ENCODE measurements around the gene FOXF1. TPM values are rescaled to one million over a fixed set of nuclear protein-coding genes. Genes with fewer than 3 reads are reported as not detected.

FOXF1 gene
- total and polyA plus RNA-seq, 2 of the 13 experiments (the other 11 are each of a cell fraction or from before 2014, with no cell fraction given), result not detected

- CTCF ChIA-PET (ENCODE audit: low intra/inter-chr PET ratio, low total read pairs), result no interaction called here
- in situ Hi-C loops (cut with HindIII; ENCODE audit: extremely low pct_ligation_motif_present, low pct_unique_long_range_greater_than_20kb), result no loop called here
- intact Hi-C loops (cut with micrococcal nuclease; ENCODE audit: unreplicated experiment), result no loop called here
These were observed 21.6 kb downstream of the FOXF1 start for GRCh38 chr16:86531641-86532525.

GRCh38 chr16:86532526-86532815, 22.1 kb downstream of the FOXF1 start:
- FAIRE-seq (no peak), DNase-seq (ENCODE audit: low spot score) (no peak), ATAC-seq (no peak)
- CTCF ChIA-PET (ENCODE audit: low intra/inter-chr PET ratio, low total read pairs), result no interaction called here
- BruUV-seq (replicated peaks), result no TSS peak
- no peak overlapping the region for H3K4me3 ChIP-seq (replicated peaks in 1 of 3; ENCODE audit: insufficient read depth in 1 of 3, low read depth in 2 of 3, low read length in 3 of 3)
- H3K79me2 ChIP-seq (ENCODE audit: insufficient read depth, low read length), result no peaks in the 10 kb centered on the region
- in situ Hi-C loops (cut with HindIII; ENCODE audit: extremely low pct_ligation_motif_present, low pct_unique_long_range_greater_than_20kb) (no loop called here), intact Hi-C loops (cut with micrococcal nuclease; ENCODE audit: unreplicated experiment) (no loop called here)
- peaks cover 0 to 8% of the 10 kb centered on the region in 2 experiments; a peak in 3 of 5 replicates for H3K36me3 ChIP-seq (replicated peaks in 1 of 2; ENCODE audit: control insufficient read depth in 1 of 2, insufficient read depth in 2 of 2, low read length in 2 of 2)
- no peak overlapping the region for H3K9ac ChIP-seq (ENCODE audit: insufficient read depth, low read depth, low read length)
- H3K4me1 ChIP-seq (ENCODE audit: insufficient read depth, low read length), result no peaks in the 10 kb centered on the region
- 91% methylated on average over 5 of the region's 7 CpGs for WGBS (ENCODE audit: low lambda C conversion rate)
- POLR2A ChIA-PET, result no interaction called here
- TF ChIP-seq ARNT2 (CRISPR knock-in tag; IDR thresholded peaks at IDR 0.05; ENCODE audit: low read depth) (no peak), CBX1 (IDR thresholded peaks at IDR 0.05; ENCODE audit: low read depth) (no peak), ZBTB7B (CRISPR knock-in tag; IDR thresholded peaks at IDR 0.05) (no peak), TOE1 (CRISPR knock-in tag; IDR thresholded peaks at IDR 0.05) (no peak), RFXANK (CRISPR knock-in tag; IDR thresholded peaks at IDR 0.05) (no peak), ZNF496 (CRISPR knock-in tag; IDR thresholded peaks at IDR 0.05; ENCODE audit: insufficient replicate concordance) (no peak), ZSCAN31 (CRISPR knock-in tag; IDR thresholded peaks at IDR 0.05; ENCODE audit: low read depth) (no peak), ZNF468 (CRISPR knock-in tag; IDR thresholded peaks at IDR 0.05) (no peak), HOXA5 (CRISPR knock-in tag; IDR thresholded peaks at IDR 0.05) (no peak), ZNF484 (CRISPR knock-in tag; IDR thresholded peaks at IDR 0.05; ENCODE audit: borderline replicate concordance, low read depth) (no peak)
- no peaks in the 10 kb centered on the region for H3K27me3 ChIP-seq (ENCODE audit: control insufficient read depth in 1 of 2, insufficient read depth in 2 of 2, low read length in 2 of 2)
- H3K9me3 ChIP-seq (ENCODE audit: low read length), result no peaks in the 10 kb centered on the region
- H2AFZ ChIP-seq (ENCODE audit: low read length), result no peak overlapping the region
- H3K27ac ChIP-seq (ENCODE audit: extremely low read length, insufficient read depth, low read length), result no peak overlapping the region
- no peaks in the 10 kb centered on the region for H4K20me1 ChIP-seq (ENCODE audit: insufficient read depth, low read length)
- no peak overlapping the region for H3K4me2 ChIP-seq (ENCODE audit: low read depth, low read length)

More at GRCh38 chr16:86531641-86532525, 21.6 kb downstream of the FOXF1 start:
- H3K4me1 ChIP-seq (ENCODE audit: insufficient read depth, low read length), result no peaks in the 10 kb centered on the region
- no peak overlapping the region for H3K4me3 ChIP-seq (replicated peaks in 1 of 3; ENCODE audit: insufficient read depth in 1 of 3, low read depth in 2 of 3, low read length in 3 of 3)
- peaks cover 0 to 7% of the 10 kb centered on the region in 2 experiments; a peak in 2 of 5 replicates for H3K36me3 ChIP-seq (replicated peaks in 1 of 2; ENCODE audit: control insufficient read depth in 1 of 2, insufficient read depth in 2 of 2, low read length in 2 of 2)
- no peaks in the 10 kb centered on the region for H4K20me1 ChIP-seq (ENCODE audit: insufficient read depth, low read length)
- ATAC-seq (no peak; the same call in 2 of the 3 replicates), FAIRE-seq (no peak), DNase-seq (ENCODE audit: low spot score) (no peak)
- no peaks in the 10 kb centered on the region for H3K79me2 ChIP-seq (ENCODE audit: insufficient read depth, low read length)
- H3K4me2 ChIP-seq (ENCODE audit: low read depth, low read length), result no peak overlapping the region
- TF ChIP-seq ZNF282 (IDR thresholded peaks at IDR 0.05; ENCODE audit: partially characterized antibody) (no peak), SAP130 (CRISPR knock-in tag; IDR thresholded peaks at IDR 0.05; ENCODE audit: low read depth) (no peak), U2AF1 (optimal IDR thresholded peaks at IDR 0.05; ENCODE audit: low read depth, low read length) (no peak), TFAP4 (IDR thresholded peaks at IDR 0.05; ENCODE audit: borderline replicate concordance, low read depth) (no peak), ZNF180 (CRISPR knock-in tag; IDR thresholded peaks at IDR 0.05; ENCODE audit: borderline replicate concordance, low read depth) (no peak), ZNF556 (CRISPR knock-in tag; IDR thresholded peaks at IDR 0.05; ENCODE audit: borderline replicate concordance) (no peak), SMC3 (IDR thresholded peaks at IDR 0.05; ENCODE audit: low read length) (no peak)
- H3K9me3 ChIP-seq (ENCODE audit: low read length), result no peaks in the 10 kb centered on the region
- no peak overlapping the region for H3K9ac ChIP-seq (ENCODE audit: insufficient read depth, low read depth, low read length)
- no TSS peak for BruUV-seq (replicated peaks)
- no peaks in the 10 kb centered on the region for H3K27me3 ChIP-seq (ENCODE audit: control insufficient read depth in 1 of 2, insufficient read depth in 2 of 2, low read length in 2 of 2)
- WGBS (ENCODE audit: low lambda C conversion rate), result 91% methylated on average over 33 of the region's 49 CpGs
- H2AFZ ChIP-seq (ENCODE audit: low read length), result no peak overlapping the region
- POLR2A ChIA-PET, result no interaction called here
- no peak overlapping the region for H3K27ac ChIP-seq (ENCODE audit: extremely low read length, insufficient read depth, low read length)

Data from HepG2 (cell line).